Tibial artery (tissue), 4 donors: Measurements from ENCODE around the gene SLC7A9.

Experiments
- DNase-seq, 2 donors: peaks; one replicate each; pipeline ENCODE4 v3.0.0-alpha.2; 2019
- H3K27ac ChIP-seq, 2 donors: fragments of 200-600 bp; sonication (generic) in 1 of 2; 1 replicate in 1 of 2; 2 replicates in 1 of 2; pipeline ENCODE4 v1.5.1; 2018 to 2019; ENCODE audit warnings: mild to moderate bottlenecking in 1 of 2
- H3K27me3 ChIP-seq, 2 donors: fragments of 200-600 bp; sonication (generic) in 1 of 2; one replicate each; pipeline versions ENCODE4 v1.5.1 to v1.6.0; 2016 to 2019
- H3K36me3 ChIP-seq, 3 donors: fragments of 200-600 bp; sonication (generic) in 2 of 3; one replicate each; pipeline ENCODE4 v1.5.1; 2016 to 2019; ENCODE audit warnings: mild to moderate bottlenecking in 2 of 3
- H3K4me1 ChIP-seq, 4 donors: fragments of 200-600 bp; sonication (generic) in 2 of 4; 1 replicate in 3 of 4; 2 replicates in 1 of 4; pipeline ENCODE4 v1.5.1; 2016 to 2019
- H3K4me3 ChIP-seq, 2 donors: fragments of 200-600 bp; sonication (generic) in 1 of 2; 1 replicate in 1 of 2; 2 replicates in 1 of 2; pipeline ENCODE4 v1.5.1; 2018 to 2019; ENCODE audit warnings: mild to moderate bottlenecking in 2 of 2
- H3K9me3 ChIP-seq, 3 donors: fragments of 200-600 bp; sonication (generic) in 1 of 3; one replicate each; pipeline ENCODE4 v1.5.1; 2016 to 2019
- intact Hi-C: fragments of 100-400 bp; cut with DNase I; formaldehyde crosslinking; loops from one replicate; pipeline ENCODE4 v1.15.0; 2023; ENCODE audit warnings: low total_unique reads
- TF ChIP-seq, protein P1 (sequence below), 2 experiments: fragments of 200-600 bp in 1 of 2; fragments of 450-650 bp in 1 of 2; IDR thresholded peaks; one replicate each; pipeline ENCODE4 v1.5.1; 2017 to 2019; ENCODE audit warnings: antibody characterized with exemption in 2 of 2, mild to moderate bottlenecking in 1 of 2, moderate library complexity in 1 of 2

Gene SLC7A9

DNA sequence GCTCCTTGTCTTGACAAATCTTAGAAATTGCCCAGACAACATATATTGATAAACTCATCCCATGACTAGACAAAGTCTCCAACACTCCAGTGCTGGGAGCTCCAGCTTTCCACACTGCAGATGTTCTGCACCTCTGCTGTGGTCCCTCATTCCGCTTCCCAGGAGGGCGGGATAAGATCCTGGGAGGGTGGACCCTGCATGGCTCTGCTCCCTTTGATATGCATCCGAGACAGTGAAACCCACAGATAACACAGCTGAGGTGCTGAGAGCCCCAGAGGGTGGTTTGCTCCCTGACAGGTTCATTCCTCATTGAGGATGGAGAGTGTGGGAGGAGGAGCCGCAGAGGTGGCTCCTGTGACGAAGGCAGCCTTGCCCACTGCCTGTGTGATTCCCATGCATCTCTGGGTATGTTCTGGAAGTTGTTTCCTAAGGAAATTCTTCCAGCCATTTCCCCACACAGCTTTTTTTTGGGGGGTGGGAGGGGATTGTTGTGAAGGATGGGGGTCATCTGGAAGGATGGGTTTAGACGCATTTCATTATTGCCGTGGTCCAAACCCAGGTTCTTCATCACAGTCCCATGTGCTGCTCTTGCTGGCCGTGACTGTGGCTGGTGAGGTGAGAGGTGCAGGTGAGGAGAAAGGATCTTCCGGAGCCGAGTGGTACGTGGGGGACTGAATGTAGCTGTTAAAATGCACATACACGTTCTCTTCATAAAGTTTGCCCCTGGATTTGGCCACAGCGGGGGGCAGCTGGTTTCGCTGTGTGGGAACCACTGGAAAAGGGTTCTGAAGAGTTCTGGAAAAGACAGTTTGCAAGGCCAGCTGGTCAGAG, 46.4 kb downstream of the SLC7A9 start:
- TF ChIP-seq, protein P1, sequence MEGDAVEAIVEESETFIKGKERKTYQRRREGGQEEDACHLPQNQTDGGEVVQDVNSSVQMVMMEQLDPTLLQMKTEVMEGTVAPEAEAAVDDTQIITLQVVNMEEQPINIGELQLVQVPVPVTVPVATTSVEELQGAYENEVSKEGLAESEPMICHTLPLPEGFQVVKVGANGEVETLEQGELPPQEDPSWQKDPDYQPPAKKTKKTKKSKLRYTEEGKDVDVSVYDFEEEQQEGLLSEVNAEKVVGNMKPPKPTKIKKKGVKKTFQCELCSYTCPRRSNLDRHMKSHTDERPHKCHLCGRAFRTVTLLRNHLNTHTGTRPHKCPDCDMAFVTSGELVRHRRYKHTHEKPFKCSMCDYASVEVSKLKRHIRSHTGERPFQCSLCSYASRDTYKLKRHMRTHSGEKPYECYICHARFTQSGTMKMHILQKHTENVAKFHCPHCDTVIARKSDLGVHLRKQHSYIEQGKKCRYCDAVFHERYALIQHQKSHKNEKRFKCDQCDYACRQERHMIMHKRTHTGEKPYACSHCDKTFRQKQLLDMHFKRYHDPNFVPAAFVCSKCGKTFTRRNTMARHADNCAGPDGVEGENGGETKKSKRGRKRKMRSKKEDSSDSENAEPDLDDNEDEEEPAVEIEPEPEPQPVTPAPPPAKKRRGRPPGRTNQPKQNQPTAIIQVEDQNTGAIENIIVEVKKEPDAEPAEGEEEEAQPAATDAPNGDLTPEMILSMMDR (IDR thresholded peaks at IDR 0.05): no peak
- Histone ChIP-seq H3K36me3 (no peaks in the 10 kb centered on the region), H3K27me3 (peaks cover 0 to 4% of the 10 kb centered on the region in 2 donors), H3K4me1 (no peaks in the 10 kb centered on the region), H3K9me3 (no peaks in the 10 kb centered on the region), H3K4me3 (no peak overlapping the region), H3K27ac (no peak overlapping the region)
- intact Hi-C loops: no loop called here
- DNase-seq: no peak

GRCh38 chr19:32819419-32820400, 49.9 kb downstream of the SLC7A9 start:
- Histone ChIP-seq H3K27me3 (peaks cover 0 to 6% of the 10 kb centered on the region in 2 donors), H3K27ac (no peak overlapping the region), H3K4me1 (no peaks in the 10 kb centered on the region), H3K36me3 (no peaks in the 10 kb centered on the region), H3K9me3 (no peaks in the 10 kb centered on the region), H3K4me3 (no peak overlapping the region)
- TF ChIP-seq, protein P1 (IDR thresholded peaks at IDR 0.05): no peak
- intact Hi-C loops: no loop called here
- DNase-seq: no peak

DNA sequence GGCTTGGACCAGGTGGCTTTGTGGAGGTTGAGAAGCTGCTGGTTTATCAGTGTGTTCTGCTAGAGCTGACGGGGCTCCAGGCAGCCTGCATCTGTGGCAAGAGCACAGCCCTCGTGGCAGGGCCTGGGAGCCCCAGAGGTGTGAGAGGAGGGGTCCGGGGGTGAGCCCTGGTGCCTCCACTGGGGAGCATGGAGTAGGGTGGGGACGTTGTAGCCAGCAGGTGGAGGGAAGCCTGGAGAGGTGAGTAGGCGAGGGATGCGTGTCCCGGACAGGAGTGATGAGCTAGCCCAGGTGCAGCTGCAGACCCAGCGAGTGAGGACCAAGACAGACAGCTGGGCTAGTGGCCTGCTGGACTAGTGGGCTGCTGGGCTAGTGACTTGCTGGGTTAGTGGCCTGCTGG, 51.0 kb downstream of the SLC7A9 start:
- Histone ChIP-seq H3K27ac (no peak overlapping the region), H3K9me3 (no peaks in the 10 kb centered on the region), H3K36me3 (no peaks in the 10 kb centered on the region), H3K4me3 (no peak overlapping the region), H3K4me1 (no peaks in the 10 kb centered on the region), H3K27me3 (peaks cover 0 to 6% of the 10 kb centered on the region in 2 donors)
- TF ChIP-seq, protein P1 (IDR thresholded peaks at IDR 0.05): no peak
- intact Hi-C loops: no loop called here
- no peak for DNase-seq

DNA sequence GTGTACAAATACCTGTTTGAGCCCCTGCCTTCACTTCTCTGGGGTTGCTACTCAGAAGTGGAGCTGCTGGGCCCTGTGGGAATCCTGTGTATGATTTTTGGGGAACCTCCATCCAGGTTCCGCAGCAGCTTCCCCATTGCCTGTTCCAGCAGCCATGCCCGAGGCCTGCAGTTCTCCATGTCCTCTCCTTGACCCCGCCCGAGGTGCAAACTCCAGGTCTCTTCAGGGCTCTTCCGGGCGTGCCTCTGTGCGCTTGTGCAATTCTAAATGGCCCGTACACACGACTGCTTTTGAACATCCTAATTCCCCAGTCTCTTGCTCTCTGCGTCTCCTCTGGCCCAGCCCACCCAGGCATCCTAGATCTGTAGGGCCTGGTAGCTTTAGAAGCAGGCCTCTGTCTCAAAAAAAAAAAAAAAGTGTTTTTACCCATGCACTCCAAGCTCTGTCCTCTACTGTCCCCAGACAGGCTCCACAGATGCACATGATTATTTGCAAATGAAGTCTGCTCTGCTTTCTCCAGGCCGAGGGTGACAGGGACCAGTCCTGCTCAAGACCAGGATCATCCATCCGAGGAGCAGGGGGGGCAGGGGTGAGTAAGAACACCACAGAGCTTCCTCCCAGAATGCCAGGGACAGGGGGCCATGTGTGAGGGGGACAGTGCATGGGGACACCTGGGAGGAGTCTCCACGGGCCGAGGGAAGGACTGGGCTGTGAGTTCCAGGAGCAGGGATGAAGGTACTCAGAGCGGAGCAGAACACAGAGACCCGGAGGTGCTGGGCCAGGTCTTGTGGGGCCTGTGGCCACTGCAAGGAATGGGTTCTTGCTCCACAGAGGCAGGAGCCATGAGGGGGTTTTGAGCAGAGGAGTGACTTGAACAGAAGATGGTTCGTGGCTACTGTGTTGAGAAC, 51.7 kb downstream of the SLC7A9 start:
- TF ChIP-seq, protein P1 (IDR thresholded peaks at IDR 0.05): no peak
- Histone ChIP-seq H3K9me3 (no peaks in the 10 kb centered on the region), H3K4me3 (no peak overlapping the region), H3K27me3 (peaks cover 0 to 6% of the 10 kb centered on the region in 2 donors), H3K4me1 (no peaks in the 10 kb centered on the region), H3K36me3 (no peaks in the 10 kb centered on the region), H3K27ac (no peak overlapping the region)
- intact Hi-C loops: no loop called here
- no peak for DNase-seq

GRCh38 chr19:32816555-32817099, 52.9 kb downstream of the SLC7A9 start:
- Histone ChIP-seq H3K36me3 (no peaks in the 10 kb centered on the region), H3K4me1 (no peaks in the 10 kb centered on the region), H3K9me3 (no peaks in the 10 kb centered on the region), H3K27me3 (peaks cover 0 to 6% of the 10 kb centered on the region in 2 donors), H3K27ac (no peak overlapping the region), H3K4me3 (no peak overlapping the region)
- intact Hi-C loops: no loop called here
- TF ChIP-seq, protein P1 (IDR thresholded peaks at IDR 0.05): no peak
- no peak for DNase-seq
